ENCODE measurements around the gene USP47.

GRCh38 chr11:11841723-11842420 is at the start of gene USP47:
- TF ChIP-seq MCM2 (IDR thresholded peaks at IDR 0.05; ENCODE audit: low read depth) (no peak), CHD2 (IDR thresholded peaks at IDR 0.05; ENCODE audit: low read depth, low read length) (peak; percentile 97), TARDBP (IDR thresholded peaks at IDR 0.05) (no peak), CTCF (IDR thresholded peaks at IDR 0.05 in 2 of 3, conservative IDR thresholded peaks at IDR 0.05 in 1 of 3; ENCODE audit: insufficient read depth in 2 of 3, low read depth in 1 of 3, low read length in 3 of 3) (peak; percentile 43 to 60 (median 51); a peak in 4 of 6 replicates), NCOA2 (IDR thresholded peaks at IDR 0.05; ENCODE audit: partially characterized antibody in 2 of 2) (no peak), FOXO4 (CRISPR knock-in tag; IDR thresholded peaks at IDR 0.05) (no peak), KLF16 (IDR thresholded peaks at IDR 0.05) (no peak), SOX6 (IDR thresholded peaks at IDR 0.05) (no peak), ZC3H11A (IDR thresholded peaks at IDR 0.05; ENCODE audit: low read depth, low read length) (no peak), SPI1 (IDR thresholded peaks at IDR 0.05; ENCODE audit: borderline replicate concordance, low read depth, low read length) (no peak), ZBTB8A (IDR thresholded peaks at IDR 0.05; ENCODE audit: partially characterized antibody) (no peak), POLR2A (conservative IDR thresholded peaks at IDR 0.05) (peak; percentile 94)
- TF ChIP-seq, protein P1, sequence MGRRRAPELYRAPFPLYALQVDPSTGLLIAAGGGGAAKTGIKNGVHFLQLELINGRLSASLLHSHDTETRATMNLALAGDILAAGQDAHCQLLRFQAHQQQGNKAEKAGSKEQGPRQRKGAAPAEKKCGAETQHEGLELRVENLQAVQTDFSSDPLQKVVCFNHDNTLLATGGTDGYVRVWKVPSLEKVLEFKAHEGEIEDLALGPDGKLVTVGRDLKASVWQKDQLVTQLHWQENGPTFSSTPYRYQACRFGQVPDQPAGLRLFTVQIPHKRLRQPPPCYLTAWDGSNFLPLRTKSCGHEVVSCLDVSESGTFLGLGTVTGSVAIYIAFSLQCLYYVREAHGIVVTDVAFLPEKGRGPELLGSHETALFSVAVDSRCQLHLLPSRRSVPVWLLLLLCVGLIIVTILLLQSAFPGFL (CRISPR knock-in tag; IDR thresholded peaks at IDR 0.05), result no peak
- TF ChIP-seq, protein P2, sequence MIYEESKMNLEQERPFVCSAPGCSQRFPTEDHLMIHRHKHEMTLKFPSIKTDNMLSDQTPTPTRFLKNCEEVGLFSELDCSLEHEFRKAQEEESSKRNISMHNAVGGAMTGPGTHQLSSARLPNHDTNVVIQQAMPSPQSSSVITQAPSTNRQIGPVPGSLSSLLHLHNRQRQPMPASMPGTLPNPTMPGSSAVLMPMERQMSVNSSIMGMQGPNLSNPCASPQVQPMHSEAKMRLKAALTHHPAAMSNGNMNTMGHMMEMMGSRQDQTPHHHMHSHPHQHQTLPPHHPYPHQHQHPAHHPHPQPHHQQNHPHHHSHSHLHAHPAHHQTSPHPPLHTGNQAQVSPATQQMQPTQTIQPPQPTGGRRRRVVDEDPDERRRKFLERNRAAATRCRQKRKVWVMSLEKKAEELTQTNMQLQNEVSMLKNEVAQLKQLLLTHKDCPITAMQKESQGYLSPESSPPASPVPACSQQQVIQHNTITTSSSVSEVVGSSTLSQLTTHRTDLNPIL (CRISPR knock-in tag; IDR thresholded peaks at IDR 0.05), result no peak
